ENCODE data around the gene GFY. TPM values are rescaled to one million over a fixed set of nuclear protein-coding genes. Genes with fewer than 3 reads are reported as not detected.

The GFY gene
- total and polyA plus RNA-seq, 9 of the 15 experiments (the other 6 are each of a cell fraction or from before 2014, with no cell fraction given): 0.06 to 0.40 (median 0.19) TPM; not detected in 3

DNA sequence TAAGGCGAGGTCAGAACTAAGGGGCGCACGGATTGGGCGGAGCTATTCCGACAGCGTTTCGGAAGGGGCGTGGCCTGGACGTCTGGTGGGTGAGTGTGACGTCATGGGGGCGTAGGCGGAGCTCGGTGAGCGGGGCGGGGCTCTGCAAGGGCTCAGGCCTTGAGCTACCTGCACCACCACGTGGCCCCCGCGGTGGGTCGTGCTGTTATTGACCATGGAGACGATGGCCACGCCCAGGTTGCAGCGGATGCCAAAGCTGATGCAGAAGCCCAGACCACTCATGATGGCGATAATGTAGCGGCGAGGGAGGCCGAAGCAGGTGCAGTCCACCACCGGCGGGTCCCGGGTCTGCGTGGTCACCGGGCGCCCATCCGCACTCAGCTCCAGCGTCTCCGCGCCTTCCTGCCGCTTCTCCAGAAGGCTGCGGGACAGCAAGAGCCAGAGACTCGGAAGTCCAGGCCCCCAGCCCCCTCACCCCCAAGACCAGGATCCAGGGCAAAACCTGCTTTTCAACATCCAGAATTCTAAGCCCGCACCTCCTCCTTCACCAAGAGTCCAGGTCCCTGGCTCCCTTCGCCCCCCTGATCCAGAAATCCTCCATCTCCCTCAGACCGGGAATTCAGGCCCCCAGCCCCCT, 11.3 kb downstream of the GFY start (continued):
- TF ChIP-seq, protein P1, sequence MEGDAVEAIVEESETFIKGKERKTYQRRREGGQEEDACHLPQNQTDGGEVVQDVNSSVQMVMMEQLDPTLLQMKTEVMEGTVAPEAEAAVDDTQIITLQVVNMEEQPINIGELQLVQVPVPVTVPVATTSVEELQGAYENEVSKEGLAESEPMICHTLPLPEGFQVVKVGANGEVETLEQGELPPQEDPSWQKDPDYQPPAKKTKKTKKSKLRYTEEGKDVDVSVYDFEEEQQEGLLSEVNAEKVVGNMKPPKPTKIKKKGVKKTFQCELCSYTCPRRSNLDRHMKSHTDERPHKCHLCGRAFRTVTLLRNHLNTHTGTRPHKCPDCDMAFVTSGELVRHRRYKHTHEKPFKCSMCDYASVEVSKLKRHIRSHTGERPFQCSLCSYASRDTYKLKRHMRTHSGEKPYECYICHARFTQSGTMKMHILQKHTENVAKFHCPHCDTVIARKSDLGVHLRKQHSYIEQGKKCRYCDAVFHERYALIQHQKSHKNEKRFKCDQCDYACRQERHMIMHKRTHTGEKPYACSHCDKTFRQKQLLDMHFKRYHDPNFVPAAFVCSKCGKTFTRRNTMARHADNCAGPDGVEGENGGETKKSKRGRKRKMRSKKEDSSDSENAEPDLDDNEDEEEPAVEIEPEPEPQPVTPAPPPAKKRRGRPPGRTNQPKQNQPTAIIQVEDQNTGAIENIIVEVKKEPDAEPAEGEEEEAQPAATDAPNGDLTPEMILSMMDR (IDR thresholded peaks at IDR 0.05 in 2 of 3, conservative IDR thresholded peaks at IDR 0.05 in 1 of 3; ENCODE audit: insufficient read depth in 2 of 3, low read depth in 1 of 3, low read length in 3 of 3): peak in 2 of 3 experiments; percentile 9 to 14; a peak in 1 of 6 replicates
- TF ChIP-seq, protein P2, sequence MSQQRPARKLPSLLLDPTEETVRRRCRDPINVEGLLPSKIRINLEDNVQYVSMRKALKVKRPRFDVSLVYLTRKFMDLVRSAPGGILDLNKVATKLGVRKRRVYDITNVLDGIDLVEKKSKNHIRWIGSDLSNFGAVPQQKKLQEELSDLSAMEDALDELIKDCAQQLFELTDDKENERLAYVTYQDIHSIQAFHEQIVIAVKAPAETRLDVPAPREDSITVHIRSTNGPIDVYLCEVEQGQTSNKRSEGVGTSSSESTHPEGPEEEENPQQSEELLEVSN (IDR thresholded peaks at IDR 0.05; ENCODE audit: borderline replicate concordance in 1 of 2, extremely low read depth in 1 of 2, insufficient read depth in 1 of 2, insufficient read length in 1 of 2, low read depth in 1 of 2, low read length in 1 of 2, poor library complexity in 1 of 2, severe bottlenecking in 1 of 2): peak; percentile 69 to 79
- TF ChIP-seq, protein P3, sequence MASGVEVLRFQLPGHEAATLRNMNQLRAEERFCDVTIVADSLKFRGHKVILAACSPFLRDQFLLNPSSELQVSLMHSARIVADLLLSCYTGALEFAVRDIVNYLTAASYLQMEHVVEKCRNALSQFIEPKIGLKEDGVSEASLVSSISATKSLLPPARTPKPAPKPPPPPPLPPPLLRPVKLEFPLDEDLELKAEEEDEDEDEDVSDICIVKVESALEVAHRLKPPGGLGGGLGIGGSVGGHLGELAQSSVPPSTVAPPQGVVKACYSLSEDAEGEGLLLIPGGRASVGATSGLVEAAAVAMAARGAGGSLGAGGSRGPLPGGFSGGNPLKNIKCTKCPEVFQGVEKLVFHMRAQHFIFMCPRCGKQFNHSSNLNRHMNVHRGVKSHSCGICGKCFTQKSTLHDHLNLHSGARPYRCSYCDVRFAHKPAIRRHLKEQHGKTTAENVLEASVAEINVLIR (CRISPR knock-in tag; IDR thresholded peaks at IDR 0.05): 0 out of 2 replicates have a peak, but pooled peaks have one; percentile 45
- TF ChIP-seq, protein P4, sequence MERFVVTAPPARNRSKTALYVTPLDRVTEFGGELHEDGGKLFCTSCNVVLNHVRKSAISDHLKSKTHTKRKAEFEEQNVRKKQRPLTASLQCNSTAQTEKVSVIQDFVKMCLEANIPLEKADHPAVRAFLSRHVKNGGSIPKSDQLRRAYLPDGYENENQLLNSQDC (CRISPR knock-in tag; IDR thresholded peaks at IDR 0.05): no peak
- TF ChIP-seq CREB1 (IDR thresholded peaks at IDR 0.05) (peak; percentile 91), CREB1 (CRISPR knock-in tag; IDR thresholded peaks at IDR 0.05) (peak; percentile 92), RBFOX2 (IDR thresholded peaks at IDR 0.05; ENCODE audit: low read depth, low read length) (peak; percentile 55), CXXC5 (CRISPR knock-in tag; IDR thresholded peaks at IDR 0.05) (0 out of 2 replicates have a peak, but pooled peaks have one; percentile 18), RAD21 (CRISPR knock-in tag; conservative IDR thresholded peaks at IDR 0.05 in 1 of 2, IDR thresholded peaks at IDR 0.05 in 1 of 2) (peak in 1 of 2 experiments; percentile 20; a peak in 1 of 4 replicates), ATF1 (CRISPR knock-in tag; IDR thresholded peaks at IDR 0.05) (peak; percentile 64; the same call in 1 of the 2 replicates), ATF1 (tag; IDR thresholded peaks at IDR 0.05) (peak; percentile 97), GATAD2B (IDR thresholded peaks at IDR 0.05; ENCODE audit: borderline replicate concordance) (no peak), KLF10 (CRISPR knock-in tag; IDR thresholded peaks at IDR 0.05) (no peak), BRF1 (IDR thresholded peaks at IDR 0.05; ENCODE audit: borderline replicate concordance, extremely low read depth, insufficient read length) (no peak), JUN (IDR thresholded peaks at IDR 0.05; ENCODE audit: borderline replicate concordance, low read depth, low read length) (peak; percentile 48; the same call in 1 of the 2 replicates), JUN (CRISPR knock-in tag; IDR thresholded peaks at IDR 0.05; ENCODE audit: borderline replicate concordance) (no peak), ZNF124 (CRISPR knock-in tag; IDR thresholded peaks at IDR 0.05) (no peak), PHTF2 (CRISPR knock-in tag; IDR thresholded peaks at IDR 0.05) (no peak), NBN (IDR thresholded peaks at IDR 0.05; ENCODE audit: low read depth) (peak; percentile 91)
- TF ChIP-seq, protein P5, sequence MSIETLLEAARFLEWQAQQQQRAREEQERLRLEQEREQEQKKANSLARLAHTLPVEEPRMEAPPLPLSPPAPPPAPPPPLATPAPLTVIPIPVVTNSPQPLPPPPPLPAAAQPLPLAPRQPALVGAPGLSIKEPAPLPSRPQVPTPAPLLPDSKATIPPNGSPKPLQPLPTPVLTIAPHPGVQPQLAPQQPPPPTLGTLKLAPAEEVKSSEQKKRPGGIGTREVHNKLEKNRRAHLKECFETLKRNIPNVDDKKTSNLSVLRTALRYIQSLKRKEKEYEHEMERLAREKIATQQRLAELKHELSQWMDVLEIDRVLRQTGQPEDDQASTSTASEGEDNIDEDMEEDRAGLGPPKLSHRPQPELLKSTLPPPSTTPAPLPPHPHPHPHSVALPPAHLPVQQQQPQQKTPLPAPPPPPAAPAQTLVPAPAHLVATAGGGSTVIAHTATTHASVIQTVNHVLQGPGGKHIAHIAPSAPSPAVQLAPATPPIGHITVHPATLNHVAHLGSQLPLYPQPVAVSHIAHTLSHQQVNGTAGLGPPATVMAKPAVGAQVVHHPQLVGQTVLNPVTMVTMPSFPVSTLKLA (conservative IDR thresholded peaks at IDR 0.05): peak; percentile 71 to 81
- TF ChIP-seq, protein P6, sequence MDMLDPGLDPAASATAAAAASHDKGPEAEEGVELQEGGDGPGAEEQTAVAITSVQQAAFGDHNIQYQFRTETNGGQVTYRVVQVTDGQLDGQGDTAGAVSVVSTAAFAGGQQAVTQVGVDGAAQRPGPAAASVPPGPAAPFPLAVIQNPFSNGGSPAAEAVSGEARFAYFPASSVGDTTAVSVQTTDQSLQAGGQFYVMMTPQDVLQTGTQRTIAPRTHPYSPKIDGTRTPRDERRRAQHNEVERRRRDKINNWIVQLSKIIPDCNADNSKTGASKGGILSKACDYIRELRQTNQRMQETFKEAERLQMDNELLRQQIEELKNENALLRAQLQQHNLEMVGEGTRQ (CRISPR knock-in tag; IDR thresholded peaks at IDR 0.05): peak; percentile 56; the same call in 1 of the 2 replicates
